Femur (tissue), 1 donor: Measurements from ENCODE around the gene GRM3.

Experiments used
- DNase-seq: peaks from one replicate; pipeline ENCODE4 v3.0.0-alpha.2; 2017

The GRM3 gene

DNA sequence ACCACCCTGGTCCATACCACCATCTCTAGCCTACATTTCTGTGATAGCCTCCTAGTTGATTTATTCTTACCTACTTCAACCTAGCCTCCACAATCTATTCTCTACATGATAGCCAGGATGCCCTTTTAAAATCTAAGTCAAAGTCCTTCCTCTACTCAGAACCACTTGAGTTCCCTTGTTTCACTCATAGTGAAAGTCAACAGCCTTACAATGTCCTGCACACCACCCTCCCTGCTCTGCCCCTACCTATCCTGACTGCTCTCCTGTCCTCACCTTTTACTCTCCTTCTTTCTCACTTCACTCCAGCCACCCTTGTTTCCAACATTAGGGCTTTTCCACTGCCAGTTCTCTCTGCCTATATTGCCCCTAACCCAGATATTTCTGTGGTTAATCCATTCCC lies 146.7 kb downstream of the GRM3 start:
- DNase-seq, result no peak

DNA sequence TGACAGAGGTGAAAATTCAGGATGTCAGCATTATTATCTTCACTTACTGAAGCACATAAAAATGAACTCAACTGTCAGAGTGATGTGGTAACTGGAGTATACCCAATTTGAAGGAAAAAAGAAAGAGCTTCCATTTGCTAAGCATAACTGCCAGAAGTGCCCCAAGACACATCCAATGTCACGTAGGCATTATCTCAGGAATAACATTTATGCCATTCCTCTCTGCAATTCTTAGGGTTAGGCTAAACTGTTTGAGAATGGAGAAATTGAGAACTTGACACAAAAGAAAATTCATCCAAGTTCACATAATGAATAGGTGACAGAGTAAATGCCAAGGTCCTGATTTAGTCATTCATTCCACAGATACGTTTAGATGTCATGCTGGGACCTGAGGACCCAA lies 148.6 kb downstream of the GRM3 start:
- DNase-seq, result no peak

DNA sequence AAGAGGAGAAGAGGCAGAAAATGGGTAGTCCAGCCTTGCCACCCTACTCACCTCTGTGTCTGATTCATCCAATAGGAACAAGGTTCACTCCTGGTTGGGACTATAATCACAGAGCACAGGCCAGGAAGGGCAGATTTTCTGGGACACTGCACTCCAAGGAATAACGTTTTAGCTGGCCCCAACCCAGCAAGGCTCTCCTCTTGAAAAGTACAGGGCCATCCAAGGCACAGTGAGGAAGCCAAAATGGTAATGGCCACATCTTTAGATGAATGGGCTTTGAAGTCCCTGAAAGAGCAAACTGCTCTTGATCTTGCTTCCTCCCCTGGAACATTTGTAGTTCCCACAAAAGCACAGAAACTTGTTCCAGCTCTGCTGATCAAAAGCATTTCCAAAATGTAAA lies 149.4 kb downstream of the GRM3 start:
- no peak for DNase-seq

DNA sequence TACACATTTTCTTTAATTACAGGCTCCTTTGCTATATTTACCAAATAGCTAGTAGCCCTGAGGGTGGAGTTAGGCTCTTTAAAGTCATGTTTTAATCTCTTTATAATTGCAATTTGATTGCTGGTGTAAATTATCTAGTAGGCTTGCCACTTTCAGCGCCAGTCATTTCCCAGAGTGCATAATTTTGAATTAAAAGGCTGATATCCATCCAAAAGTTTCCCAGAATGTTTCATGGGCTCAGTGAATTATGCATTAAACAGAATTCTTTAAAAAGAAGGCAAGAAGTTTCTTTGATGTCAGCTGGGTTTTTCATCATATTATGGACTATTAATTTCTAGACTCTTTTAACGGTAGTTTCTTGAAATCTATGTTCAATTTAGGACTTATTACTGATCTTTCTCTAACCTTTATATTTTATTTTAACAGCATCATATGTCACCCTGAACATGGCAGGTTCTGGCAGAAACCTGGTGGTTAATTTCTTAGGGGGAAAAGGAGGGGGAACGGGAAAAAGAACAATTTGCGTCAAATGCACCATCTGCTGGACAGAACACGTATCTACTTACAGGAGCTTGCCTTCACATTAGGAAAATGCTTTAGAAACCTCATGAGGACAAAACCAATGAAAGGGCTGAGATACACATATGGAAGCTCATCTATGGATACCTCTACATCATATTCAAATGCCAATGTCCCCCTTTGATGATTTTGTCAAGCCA lies 171.1 kb downstream of the GRM3 start:
- DNase-seq, result no peak

DNA sequence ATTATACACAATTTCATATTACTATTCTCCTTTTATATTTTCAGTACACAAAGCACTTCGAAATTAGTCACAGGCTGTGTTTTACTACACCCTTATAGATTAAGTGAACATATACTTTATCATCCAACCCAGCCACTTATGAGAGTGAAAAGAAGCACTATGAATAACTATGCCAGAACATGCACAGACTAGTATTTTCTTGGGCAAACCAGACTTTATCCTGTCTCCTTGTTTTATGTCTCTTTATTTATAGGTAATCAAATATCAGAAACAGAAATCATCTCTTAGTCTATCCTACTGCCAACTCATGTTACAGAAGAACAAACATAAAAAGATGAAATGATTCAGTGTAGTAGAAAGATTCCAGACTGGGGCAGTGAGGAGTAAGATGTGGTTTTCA lies 171.8 kb downstream of the GRM3 start:
- DNase-seq, result no peak

DNA sequence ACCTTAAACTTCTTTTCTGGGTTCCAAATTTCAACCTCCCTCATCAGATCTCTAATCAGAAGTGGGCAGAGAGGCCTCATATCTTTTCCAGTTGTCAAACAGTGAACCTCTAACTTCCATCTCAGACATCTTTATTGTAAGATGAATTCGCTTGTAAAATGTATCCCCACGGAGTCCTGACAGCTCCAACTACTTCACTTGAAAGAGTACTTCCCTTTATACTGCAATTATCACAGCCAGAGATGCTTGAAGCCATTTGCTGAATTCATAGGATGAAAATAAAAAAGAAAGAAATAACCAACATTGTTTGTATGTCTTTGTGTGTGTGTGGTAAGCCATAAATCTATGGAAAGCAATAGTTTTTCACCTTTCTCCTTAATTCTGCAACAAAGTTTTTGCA lies 175.2 kb downstream of the GRM3 start:
- no peak for DNase-seq

DNA sequence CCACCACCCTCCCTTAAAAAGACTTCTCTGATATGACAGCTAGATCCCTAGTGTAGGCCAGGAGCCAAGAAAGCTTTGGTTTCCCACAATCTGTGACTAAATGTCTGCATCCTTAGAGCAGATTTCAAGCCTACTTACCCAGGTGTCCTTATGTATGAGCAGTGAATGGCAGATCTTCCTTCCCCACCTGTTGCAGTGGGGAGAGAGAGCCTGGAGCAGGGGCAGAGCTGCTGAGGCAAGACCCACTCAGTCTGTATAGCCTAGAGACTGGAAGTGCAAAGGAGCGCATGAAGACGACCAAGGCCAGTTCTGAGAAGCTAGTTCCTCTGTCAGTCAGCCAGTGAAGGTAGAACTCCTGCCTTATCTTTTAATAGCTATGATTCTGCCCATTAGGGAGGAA lies 180.1 kb downstream of the GRM3 start:
- no peak for DNase-seq

DNA sequence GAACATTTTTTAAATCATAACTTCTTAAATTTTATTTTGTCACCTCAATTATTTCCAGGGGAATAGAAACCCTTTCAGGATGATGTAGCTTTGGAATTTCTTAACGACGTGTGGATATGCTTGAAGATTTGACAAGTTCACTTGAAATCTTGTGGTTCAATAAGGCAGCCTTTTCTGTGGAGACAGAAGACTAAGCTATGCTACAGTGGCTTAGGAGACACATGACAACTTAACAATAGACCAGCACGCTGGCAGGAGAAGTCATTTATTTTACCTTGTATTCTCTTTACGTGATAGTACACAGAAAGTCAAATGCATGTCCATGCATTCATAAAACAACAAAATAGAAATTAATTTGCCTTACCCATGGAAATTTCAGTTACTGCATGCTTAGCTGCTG lies 181.6 kb downstream of the GRM3 start:
- DNase-seq, result no peak

DNA sequence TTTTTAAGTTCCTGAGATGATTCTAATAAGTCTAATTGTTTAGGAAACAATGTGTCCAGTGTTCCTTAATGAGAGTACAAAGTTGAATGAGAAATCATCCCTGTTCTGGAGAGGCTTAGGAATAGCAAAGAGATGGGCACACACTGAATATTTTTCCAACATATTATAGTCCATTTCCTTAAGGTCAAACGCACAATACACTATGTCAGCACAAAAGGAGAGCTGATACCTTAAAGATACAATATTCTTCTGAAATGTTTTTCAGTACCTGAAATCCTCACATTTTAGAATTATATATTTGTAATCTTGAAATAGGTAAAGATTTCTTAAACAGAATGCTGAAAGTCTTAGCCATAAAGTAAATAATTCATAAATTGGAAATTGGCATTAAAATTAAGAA lies 183.2 kb downstream of the GRM3 start:
- DNase-seq, result no peak

DNA sequence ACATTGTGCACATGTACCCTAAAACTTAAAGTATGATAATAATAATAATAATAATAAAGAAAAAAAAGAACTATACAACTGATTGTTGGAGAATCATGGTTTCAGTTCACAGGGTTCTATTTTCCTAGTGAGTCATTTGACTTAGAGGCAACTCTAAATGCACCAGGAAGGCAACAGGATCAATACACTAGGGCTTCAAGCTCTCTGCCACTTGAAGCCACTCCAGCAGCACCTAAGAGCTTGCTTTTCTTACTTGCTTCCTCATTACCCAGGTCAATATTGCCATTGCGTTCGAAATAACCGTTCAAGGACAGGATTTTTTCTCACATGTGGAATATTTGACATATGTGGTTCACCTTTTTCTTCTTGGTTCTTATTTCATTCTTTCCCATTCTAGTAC lies 189.7 kb downstream of the GRM3 start:
- no peak for DNase-seq

DNA sequence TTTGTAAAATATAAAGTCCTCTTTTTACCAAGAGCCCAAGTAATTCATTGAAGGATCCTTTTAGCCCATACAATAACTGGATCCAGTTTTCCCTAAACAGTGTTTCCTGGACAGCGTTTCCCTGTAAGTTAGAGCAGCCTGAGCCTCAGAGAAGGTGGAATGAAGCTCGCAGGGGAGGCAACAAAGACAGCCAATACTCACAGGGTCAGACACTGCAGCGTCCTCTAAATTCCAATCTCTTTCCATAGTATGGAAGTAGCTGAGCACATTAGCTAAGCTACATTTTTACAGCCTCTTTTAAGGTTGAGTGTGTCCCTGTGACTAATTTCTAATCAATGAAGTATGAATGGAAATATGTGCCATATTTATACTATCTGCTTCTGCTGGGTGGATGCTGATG lies 193.5 kb downstream of the GRM3 start:
- DNase-seq, result no peak

DNA sequence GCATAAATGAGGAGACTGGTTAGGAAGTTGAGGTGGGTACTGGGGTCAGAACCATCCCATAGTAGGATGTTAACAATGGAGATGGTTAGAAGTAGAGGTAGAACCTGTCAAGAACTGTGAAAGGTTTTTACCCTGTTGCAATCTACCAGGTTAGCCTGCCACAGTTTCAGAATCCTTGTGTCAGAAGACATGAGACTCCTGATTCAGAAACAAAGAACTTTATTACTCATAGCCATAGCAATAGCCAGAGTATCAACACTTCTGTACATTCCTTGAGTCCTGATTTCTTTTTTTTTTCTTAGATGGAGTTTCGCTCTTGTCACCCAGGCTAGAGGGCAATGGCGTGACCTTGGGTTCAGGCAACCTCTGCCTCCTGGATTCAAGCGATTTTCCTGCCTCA lies 200.9 kb downstream of the GRM3 start:
- no peak for DNase-seq

DNA sequence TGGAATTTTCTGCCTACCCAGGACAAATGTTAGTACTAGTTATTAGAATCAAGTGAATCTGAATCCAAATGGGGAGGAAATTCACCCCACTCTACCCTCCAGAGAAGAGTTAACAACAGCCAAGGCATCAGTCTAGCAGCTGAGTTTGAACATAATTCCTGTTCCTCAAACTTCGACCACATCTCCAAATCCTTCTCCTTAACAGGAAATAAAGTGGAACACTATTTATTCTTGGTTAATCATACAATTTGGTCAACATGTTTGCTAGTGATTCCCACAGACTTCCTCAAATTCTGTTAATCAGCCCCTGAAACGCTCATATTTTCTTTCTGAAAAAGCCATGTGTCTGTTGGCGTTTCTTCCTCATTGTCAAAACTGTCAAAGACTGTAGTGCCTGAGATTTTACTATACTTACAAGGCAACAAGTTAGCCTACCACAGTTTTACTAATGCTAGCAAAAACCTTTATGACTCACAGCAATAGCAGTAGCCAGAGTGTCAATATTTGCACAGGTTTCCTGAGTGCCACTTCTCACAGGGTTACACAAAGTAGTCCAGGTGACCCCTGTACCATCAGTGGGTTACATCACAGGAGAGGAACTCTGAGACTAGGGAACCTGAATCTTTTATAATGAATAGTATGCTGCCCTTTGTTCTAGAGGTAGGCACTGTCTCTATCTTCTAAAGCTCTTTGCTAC lies 202.9 kb downstream of the GRM3 start:
- DNase-seq, result no peak

DNA sequence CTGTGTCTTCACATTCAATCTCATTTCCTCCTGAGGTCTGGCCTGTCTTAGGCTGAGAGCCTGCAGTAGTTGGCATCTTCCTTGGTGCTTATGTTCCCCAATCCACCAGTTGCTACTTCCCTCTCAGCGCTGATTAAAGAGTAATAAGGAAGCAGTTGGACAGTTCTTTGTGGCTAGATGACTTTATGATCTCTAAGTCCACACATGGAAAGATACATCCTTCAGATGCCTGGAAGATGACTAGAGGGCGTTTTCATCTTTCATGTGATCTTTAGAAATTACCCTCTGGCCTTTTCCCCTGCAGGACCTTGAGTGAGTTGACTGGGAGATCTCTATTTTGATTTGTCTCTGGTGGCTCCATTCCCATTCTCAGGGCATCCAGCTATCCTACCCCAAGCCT lies 204.5 kb downstream of the GRM3 start:
- DNase-seq, result no peak

DNA sequence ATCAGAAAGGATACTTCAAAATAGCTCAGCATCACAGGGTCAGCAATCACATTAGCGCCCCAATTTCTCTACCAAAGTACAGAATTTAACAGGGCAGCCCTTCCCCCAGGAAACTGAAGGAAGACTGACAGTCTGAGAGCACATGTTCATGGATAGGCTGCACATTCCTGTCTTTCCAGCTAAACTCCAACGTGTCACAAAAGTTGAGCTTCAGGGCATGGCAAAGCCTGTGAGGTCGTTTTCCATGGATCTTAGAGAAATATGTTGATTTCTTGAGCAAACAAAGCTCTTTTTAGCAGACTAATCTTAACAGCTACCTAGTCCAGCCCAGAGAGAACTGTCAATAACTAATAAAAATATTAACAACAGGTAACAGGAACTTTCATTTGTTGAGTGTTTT lies 207.9 kb downstream of the GRM3 start:
- no peak for DNase-seq

DNA sequence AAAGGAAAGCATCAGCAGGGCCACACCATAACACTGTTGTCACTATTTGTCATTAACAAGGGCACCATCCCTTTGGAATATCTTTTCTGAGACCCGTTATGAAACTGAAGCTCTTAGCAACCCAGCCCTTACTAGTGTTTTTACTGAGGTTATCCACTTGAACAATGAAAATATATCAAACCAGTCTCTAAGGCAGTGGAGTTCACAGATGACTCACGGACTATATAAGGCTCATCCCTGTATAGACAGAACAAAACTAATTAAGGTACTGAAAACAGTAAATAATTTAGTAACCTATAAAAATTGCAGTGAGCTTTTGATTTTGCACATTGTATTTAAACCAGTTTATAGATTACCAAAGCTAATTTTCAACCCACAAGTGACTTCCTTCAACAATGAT lies 219.7 kb downstream of the GRM3 start:
- DNase-seq, result no peak

DNA sequence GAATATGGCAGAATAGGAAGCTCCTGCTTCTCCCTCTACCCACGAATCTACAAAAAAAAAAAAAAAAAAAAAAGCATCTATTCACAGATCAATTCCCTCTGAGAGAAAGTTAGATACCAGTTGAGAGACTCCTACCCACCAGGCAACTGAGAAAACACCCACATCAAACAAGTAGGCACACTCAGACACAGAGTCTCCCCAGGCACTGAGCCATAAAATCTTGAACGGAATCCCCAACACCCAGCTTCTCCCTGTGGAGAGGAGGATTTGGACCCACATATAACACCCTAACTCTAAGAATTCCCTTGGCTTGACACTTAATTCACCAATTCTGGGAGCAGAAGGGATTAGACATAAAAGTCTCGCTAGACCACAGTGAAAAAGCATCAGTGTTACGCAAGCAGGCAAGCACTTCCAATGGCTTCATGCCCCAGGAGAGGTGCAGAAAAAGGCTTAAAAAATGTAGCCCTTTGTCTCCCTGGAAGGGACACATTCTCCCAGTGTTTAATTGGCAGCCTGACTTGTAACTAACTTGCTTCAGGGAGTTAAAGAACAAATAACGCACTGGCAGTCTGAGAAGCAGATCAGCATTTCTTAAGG lies 223.6 kb downstream of the GRM3 start:
- DNase-seq, result no peak

DNA sequence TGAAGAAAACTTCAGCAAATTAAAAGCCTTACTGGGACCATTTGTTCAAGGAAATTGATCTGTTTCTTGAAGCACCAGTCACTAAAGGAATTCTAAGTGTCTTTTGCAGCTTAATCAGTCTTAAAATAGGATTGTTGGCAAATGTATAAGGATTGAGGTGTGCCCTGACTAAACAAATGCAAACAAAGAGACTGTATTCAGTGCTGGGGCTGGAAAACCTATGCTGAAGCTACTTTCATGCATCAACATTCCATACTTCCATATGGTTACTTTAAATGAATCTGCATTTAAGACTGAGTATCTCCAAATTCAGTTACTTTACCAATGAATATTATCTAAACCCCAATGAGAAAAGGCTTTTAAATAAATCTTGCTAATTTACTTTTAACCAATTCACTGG lies 232.4 kb downstream of the GRM3 start:
- DNase-seq, result no peak

DNA sequence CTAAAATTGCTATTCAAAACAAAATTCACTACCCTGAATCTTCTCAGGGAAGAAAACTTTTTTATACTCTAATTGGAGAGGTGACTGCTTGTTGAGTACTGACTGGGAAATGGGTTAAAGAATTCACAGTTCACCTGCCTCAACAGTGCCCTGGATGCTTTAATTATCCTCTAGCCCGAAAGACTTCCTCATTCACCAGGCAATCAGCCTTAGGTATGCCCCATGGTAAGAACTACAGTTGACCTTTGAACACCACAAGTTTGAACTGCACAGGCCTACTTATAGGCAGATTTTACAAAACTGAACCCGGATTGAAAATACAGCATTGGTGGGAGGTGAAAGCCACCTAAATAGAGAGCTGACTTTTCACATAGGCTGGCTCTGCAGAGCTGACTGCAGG lies 240.4 kb downstream of the GRM3 start:
- no peak for DNase-seq

DNA sequence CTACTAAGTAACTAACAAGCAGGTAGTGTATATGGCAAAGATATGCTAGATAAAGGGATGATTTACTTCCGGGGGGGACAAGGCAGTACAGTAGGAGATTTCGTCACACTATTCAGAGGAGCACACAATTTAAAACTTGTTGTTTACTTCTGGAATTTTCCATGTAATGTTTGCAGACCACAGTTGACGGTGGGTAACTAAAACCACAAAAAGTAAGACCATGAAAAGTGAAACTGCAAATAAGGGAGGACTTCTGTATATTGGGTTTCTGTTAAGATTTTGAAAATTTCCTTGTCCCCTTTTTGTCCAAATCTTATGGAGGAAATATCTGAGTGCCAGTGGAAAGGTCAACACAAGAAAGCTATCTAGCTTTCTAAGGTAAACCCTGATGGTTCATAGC lies 245.8 kb downstream of the GRM3 start:
- DNase-seq, result no peak

DNA sequence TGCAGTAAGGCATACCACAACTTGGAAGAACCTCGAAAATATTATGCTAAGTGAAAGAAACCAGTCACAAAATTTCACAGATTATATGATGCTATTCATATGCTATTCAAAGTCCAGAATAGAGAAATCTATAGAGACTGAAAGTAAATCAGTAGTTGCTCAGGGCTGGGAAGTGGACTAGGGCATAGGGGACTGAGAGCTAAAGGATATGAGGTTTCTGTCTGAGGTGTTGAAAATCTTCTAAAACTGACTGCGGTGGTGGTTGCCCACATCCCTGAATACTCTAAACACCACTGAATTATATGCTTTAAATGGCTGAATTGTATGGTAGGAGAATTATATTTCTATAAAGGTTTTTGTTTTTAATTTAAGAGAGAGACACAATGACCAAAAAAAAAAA lies 254.5 kb downstream of the GRM3 start:
- DNase-seq, result no peak

DNA sequence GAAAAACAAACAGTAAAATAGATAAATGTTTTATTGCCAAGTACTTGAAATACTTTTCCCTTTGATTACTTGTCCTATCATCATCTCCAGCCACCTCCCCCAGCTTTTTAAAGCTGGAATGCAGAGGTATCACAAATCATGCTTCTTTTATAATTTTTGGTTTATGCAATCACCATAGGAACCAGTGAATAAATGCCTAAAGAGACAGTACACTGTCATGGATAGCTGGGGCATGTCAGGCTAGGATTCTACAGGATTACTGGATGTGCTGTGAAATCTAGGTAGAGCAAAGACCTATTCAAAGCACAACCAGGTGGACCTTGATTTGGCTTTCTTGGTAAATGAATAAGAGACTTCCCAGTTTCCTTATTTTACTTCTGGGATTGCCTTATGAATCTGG lies 257.2 kb downstream of the GRM3 start:
- no peak for DNase-seq

DNA sequence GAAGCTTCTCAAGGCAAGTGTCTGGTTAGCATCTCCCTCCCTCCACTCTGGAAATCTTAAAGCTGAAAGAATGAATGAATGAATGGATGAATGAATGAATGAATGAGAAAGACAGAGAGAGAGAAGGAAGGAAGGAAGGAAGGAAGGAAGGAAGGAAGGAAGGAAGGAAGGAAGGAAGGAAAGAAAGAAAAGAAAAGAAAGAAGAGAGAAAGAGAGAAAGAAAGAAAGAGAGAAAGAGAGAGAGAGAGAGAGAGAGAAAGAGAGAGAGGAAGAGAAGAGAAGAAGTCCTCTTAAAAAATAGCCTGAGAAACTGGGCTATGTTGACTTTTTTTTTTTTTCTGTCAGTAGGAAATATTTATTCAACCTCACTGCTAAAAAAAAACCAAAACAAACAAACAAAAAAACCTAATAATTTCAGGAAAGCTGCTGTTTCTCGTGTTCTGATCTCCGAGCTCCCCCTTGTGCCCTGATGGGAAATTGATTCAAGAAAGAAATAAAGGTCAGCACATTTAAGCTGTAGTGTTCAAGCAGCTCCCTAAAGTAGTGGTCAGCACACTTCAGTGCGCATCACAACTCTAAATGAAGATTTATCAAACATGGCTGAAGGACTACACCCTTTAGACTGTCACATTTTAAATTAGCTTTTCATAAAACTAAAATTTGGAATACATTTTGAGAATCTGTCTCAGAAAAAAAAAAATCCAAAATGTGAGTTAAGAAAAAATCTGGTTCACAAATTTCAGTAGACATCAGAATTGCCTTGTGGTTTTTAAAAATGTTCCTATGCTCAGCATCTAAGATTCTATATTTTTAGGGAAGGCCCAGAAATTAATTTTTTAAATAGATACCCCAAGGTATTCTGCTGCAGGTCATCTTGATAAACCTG lies 261.5 kb downstream of the GRM3 start:
- DNase-seq, result no peak

DNA sequence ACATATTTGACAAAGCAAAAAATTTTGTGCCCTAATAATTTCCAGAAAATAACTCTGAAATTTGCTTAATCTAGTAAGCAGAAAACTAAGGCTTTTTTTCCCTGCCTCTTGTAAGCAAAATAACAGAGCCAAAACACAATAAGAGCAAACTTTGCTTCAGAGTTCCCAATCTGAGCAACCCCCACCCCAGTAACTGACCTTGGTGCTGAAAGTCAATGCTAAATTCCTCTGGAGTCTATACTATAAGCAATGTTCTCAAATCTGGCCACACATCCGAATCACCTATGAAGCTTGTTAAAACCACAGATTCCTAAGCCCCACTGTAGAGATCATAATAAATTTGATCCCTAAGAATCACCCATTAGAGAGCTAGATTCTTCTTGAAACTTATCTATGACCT lies 265.2 kb downstream of the GRM3 start:
- DNase-seq, result no peak
